Measurements from ENCODE around the gene NPHP1.
"Not testable (repeated sequence)": the region's sequence is repeated elsewhere in the genome, so short reads cannot be mapped to it uniquely, and the experiment has no call there.

DNA sequence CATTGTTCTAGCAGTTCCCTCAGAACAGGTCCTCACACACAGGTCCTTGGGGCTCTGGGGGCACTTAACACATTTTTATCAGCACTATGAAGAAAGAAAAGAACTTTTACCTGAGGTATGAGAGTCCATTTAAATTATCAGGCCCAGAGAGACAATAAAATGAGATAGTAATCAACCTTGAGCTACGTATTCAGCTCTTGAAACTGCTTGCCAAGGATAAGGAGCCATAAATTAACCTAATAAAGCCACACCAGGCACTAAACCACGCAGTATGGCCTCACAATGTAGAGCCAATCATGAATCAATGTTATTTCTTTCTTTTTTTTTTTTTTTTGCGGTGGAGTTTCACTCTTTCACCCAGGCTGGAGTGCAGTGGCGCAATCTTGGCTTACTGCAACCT is 126.7 kb downstream of the NPHP1 start:
- TF ChIP-seq, protein P1, sequence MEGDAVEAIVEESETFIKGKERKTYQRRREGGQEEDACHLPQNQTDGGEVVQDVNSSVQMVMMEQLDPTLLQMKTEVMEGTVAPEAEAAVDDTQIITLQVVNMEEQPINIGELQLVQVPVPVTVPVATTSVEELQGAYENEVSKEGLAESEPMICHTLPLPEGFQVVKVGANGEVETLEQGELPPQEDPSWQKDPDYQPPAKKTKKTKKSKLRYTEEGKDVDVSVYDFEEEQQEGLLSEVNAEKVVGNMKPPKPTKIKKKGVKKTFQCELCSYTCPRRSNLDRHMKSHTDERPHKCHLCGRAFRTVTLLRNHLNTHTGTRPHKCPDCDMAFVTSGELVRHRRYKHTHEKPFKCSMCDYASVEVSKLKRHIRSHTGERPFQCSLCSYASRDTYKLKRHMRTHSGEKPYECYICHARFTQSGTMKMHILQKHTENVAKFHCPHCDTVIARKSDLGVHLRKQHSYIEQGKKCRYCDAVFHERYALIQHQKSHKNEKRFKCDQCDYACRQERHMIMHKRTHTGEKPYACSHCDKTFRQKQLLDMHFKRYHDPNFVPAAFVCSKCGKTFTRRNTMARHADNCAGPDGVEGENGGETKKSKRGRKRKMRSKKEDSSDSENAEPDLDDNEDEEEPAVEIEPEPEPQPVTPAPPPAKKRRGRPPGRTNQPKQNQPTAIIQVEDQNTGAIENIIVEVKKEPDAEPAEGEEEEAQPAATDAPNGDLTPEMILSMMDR (IDR thresholded peaks at IDR 0.05), result not testable (repeated sequence)
- TF ChIP-seq POLR2AphosphoS5 (IDR thresholded peaks at IDR 0.05), result not testable (repeated sequence)

Data from prostate gland (tissue), 2 donors.